Esophagus muscularis mucosa (tissue), 4 donors: ENCODE data around the gene FETUB. TPM values are rescaled to one million over a fixed set of nuclear protein-coding genes. Genes with fewer than 3 reads are reported as not detected.

Experiments
- DNase-seq: peaks from one replicate; pipeline ENCODE4 v3.0.0-alpha.2; 2017; ENCODE audit errors: extremely low spot score
- H3K27ac ChIP-seq, 4 donors: fragments of 200-600 bp; sonication (generic); replicated peaks in 1 of 4; 1 replicate in 3 of 4; 2 replicates in 1 of 4; pipeline ENCODE4 v1.5.1; 2016 to 2019; ENCODE audit warnings: mild to moderate bottlenecking in 1 of 4
- H3K27me3 ChIP-seq, 4 donors: fragments of 200-600 bp; sonication (generic); one replicate each; pipeline versions ENCODE4 v1.5.1 to v1.6.0; 2016 to 2019
- H3K36me3 ChIP-seq, 4 donors: fragments of 200-600 bp; sonication (generic); one replicate each; pipeline ENCODE4 v1.5.1; 2016 to 2019
- H3K4me1 ChIP-seq, 4 donors: fragments of 200-600 bp; sonication (generic); one replicate each; pipeline ENCODE4 v1.5.1; 2016 to 2019
- H3K4me3 ChIP-seq, 4 donors: fragments of 200-600 bp; sonication (generic); 1 replicate in 2 of 4; 2 replicates in 2 of 4; pipeline ENCODE4 v1.5.1; 2016 to 2019; ENCODE audit warnings: mild to moderate bottlenecking in 4 of 4, moderate library complexity in 1 of 4
- H3K9me3 ChIP-seq, 4 donors: fragments of 200-600 bp; sonication (generic); 1 replicate in 3 of 4; 2 replicates in 1 of 4; pipeline ENCODE4 v1.5.1; 2016 to 2019
- EP300 ChIP-seq: sonication (generic); formaldehyde crosslinking; IDR thresholded peaks from one replicate; pipeline ENCODE4 v1.6.1; 2017; ENCODE audit warnings: antibody characterized with exemption
- POLR2A ChIP-seq: fragments of 450-650 bp; IDR thresholded peaks from one replicate; pipeline ENCODE4 v1.6.1; 2017; ENCODE audit warnings: antibody characterized with exemption, moderate library complexity, mild to moderate bottlenecking, low read depth
- POLR2AphosphoS5 ChIP-seq, 2 donors: sonication (generic); formaldehyde crosslinking; IDR thresholded peaks; one replicate each; pipeline ENCODE4 v1.6.1; 2017; ENCODE audit warnings: antibody characterized with exemption in 2 of 2
- WGBS: methylation state at CpG from one replicate; pipeline ENCODE4 v1.1.5; 2018; 5-methylcytosine and 5-hydroxymethylcytosine counted together
- intact Hi-C: fragments of 100-400 bp; cut with DNase I; formaldehyde crosslinking; loops from one replicate; pipeline ENCODE4 v1.15.1; 2023
- total RNA-seq, 4 donors: library from RNA; depleted of rRNA; stranded (reverse); fragments of >200 nt; gene quantifications; one replicate each; pipeline versions ENCODE4 v1.1.0 to v1.2.1, GENCODE V29; 2016
- TF ChIP-seq, protein P1 (sequence below), 3 experiments: fragments of 200-600 bp in 2 of 3; fragments of 450-650 bp in 1 of 3; sonication (generic) in 2 of 3; IDR thresholded peaks; one replicate each; pipeline ENCODE4 v1.5.1; 2017 to 2019; ENCODE audit warnings: antibody characterized with exemption in 3 of 3, mild to moderate bottlenecking in 2 of 3, moderate library complexity in 1 of 3

FETUB gene
- total RNA-seq, 4 donors from 2014 or later: not detected

DNA sequence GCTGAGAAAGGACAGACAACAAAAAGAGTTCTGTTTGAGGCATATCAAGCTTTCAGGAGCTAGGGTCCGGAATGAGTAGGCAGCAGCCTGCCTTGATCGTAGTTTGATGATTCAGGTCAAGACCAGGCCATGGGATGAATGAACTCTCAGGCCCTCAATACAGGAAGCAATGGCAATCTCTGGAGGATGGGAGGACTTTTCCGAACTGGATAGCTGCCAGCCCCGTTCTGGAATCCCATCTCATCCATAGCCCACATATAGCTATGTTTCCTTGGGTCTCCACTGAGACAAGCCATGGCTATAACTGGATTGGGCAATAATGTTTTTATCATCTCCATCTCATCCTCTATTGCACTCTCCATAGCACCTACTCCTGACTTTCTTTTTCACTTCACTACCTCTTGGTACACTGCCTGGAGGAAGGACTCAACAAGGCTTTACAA is 14.6 kb upstream of the FETUB start:
- Histone ChIP-seq H3K4me1 (no peaks in the 10 kb centered on the region), H3K27me3 (peaks cover 0 to 10% (median 0%) of the 10 kb centered on the region in 4 donors), H3K27ac (no peak overlapping the region), H3K4me3 (no peak overlapping the region), H3K36me3 (no peaks in the 10 kb centered on the region), H3K9me3 (no peaks in the 10 kb centered on the region)
- WGBS: 72% methylated on average over 4 of the region's 4 CpGs
- no peak for DNase-seq
- intact Hi-C loops: no loop called here
- no peak for TF ChIP-seq EP300
- TF ChIP-seq POLR2AphosphoS5 (IDR thresholded peaks at IDR 0.05): no peak
- TF ChIP-seq POLR2A: no peak
- TF ChIP-seq, protein P1, sequence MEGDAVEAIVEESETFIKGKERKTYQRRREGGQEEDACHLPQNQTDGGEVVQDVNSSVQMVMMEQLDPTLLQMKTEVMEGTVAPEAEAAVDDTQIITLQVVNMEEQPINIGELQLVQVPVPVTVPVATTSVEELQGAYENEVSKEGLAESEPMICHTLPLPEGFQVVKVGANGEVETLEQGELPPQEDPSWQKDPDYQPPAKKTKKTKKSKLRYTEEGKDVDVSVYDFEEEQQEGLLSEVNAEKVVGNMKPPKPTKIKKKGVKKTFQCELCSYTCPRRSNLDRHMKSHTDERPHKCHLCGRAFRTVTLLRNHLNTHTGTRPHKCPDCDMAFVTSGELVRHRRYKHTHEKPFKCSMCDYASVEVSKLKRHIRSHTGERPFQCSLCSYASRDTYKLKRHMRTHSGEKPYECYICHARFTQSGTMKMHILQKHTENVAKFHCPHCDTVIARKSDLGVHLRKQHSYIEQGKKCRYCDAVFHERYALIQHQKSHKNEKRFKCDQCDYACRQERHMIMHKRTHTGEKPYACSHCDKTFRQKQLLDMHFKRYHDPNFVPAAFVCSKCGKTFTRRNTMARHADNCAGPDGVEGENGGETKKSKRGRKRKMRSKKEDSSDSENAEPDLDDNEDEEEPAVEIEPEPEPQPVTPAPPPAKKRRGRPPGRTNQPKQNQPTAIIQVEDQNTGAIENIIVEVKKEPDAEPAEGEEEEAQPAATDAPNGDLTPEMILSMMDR (IDR thresholded peaks at IDR 0.05): no peak

DNA sequence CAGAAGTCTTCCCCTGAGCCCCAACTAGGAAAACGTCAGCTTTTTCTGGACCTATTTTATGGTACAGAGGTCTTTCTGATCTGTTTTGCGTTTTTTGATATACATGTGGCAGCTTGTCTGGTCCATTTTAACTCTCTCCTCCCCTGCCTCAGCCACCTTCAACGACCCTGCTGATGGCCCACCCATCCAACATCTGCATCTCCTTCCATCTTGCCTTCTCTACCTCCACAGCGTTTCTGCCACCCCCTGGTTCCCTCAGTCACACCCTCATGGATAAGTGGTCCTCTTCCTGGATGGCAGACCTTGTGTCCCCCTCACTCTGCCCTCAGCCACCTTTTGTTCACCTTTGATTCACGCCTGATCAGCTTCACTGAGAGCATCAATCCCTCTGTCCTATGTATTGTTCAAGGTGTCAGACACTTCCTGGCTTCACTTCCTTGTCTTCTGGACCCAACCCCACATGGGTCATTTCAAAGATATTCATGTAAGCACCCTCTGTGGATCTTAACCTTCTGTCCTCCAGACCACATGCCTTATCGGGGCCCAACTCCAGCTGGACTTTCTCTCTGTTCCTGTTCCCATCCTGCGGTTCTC is 13.8 kb upstream of the FETUB start:
- peak; percentile 45 for DNase-seq
- no peak for TF ChIP-seq EP300
- TF ChIP-seq POLR2AphosphoS5 (IDR thresholded peaks at IDR 0.05): no peak
- TF ChIP-seq, protein P1 (IDR thresholded peaks at IDR 0.05): no peak
- TF ChIP-seq POLR2A: no peak
- intact Hi-C loops: no loop called here
- no peaks in the 10 kb centered on the region for H3K4me1 ChIP-seq
- H3K4me3 ChIP-seq: no peak overlapping the region
- no peaks in the 10 kb centered on the region for H3K36me3 ChIP-seq
- H3K9me3 ChIP-seq: no peaks in the 10 kb centered on the region
- H3K27me3 ChIP-seq: peaks cover 0 to 7% (median 0%) of the 10 kb centered on the region in 4 donors
- no peak overlapping the region for H3K27ac ChIP-seq
- 66% methylated on average over 7 of the region's 7 CpGs for WGBS

DNA sequence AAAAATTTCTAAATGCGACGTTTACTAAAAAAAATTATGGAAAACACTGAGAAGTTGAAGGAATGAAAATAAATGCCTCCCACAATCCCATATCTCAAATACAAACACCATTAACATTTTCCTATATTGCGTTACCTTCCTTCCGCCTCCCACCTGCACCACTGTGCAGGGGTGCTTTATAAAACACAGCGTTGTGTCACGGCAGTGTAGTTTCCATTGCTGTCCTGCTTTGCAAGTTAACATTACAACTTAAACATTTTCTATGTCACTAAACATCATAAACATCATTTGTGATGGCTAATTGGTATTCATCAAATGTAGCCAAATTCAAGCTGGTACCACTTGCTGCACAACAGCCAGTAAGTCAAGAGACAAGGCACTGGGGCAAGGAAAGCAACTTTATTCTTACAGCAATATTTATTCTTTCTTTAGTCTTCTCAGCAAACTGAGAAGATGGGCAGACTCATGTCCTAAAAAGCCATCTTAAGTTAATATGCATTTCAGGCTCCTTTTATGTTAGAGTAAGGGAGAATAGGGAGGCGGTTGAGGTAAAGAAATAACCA is 12.3 kb upstream of the FETUB start:
- no peak overlapping the region for H3K4me3 ChIP-seq
- DNase-seq: no peak
- H3K27ac ChIP-seq: no peak overlapping the region
- H3K9me3 ChIP-seq: no peaks in the 10 kb centered on the region
- TF ChIP-seq EP300 (no peak), POLR2AphosphoS5 (IDR thresholded peaks at IDR 0.05) (no peak), POLR2A (no peak)
- TF ChIP-seq, protein P1 (IDR thresholded peaks at IDR 0.05): no peak
- no peaks in the 10 kb centered on the region for H3K36me3 ChIP-seq
- no peaks in the 10 kb centered on the region for H3K4me1 ChIP-seq
- H3K27me3 ChIP-seq: peaks cover 0 to 7% (median 0%) of the 10 kb centered on the region in 4 donors
- 92% methylated on average over 7 of the region's 7 CpGs for WGBS
- intact Hi-C loops: no loop called here

DNA sequence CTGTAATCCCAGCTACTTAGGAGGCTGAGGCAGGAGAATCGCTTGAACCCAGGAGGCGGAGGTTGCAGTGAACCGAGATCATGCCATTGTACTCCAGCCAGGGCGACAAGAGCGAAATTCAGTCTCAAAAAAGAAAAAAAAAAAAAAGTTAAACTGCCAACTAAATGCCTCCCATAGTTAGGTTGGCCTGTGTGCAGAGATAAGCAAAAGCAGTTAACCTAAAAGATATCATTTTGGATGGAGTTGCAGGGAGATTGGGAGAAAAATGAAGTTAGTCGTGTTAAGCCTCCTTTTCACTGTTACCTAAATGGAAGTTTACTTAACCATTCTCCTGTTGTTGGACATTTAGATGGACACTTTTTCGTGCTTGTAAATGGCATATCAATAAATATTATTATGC is 11.4 kb upstream of the FETUB start:
- Histone ChIP-seq H3K4me1 (no peaks in the 10 kb centered on the region), H3K4me3 (no peak overlapping the region), H3K36me3 (no peaks in the 10 kb centered on the region), H3K27ac (no peak overlapping the region), H3K27me3 (peaks cover 0 to 7% (median 0%) of the 10 kb centered on the region in 4 donors), H3K9me3 (no peaks in the 10 kb centered on the region)
- no peak for TF ChIP-seq POLR2AphosphoS5 (IDR thresholded peaks at IDR 0.05)
- 89% methylated on average over 7 of the region's 7 CpGs for WGBS
- DNase-seq: no peak
- intact Hi-C loops: no loop called here

DNA sequence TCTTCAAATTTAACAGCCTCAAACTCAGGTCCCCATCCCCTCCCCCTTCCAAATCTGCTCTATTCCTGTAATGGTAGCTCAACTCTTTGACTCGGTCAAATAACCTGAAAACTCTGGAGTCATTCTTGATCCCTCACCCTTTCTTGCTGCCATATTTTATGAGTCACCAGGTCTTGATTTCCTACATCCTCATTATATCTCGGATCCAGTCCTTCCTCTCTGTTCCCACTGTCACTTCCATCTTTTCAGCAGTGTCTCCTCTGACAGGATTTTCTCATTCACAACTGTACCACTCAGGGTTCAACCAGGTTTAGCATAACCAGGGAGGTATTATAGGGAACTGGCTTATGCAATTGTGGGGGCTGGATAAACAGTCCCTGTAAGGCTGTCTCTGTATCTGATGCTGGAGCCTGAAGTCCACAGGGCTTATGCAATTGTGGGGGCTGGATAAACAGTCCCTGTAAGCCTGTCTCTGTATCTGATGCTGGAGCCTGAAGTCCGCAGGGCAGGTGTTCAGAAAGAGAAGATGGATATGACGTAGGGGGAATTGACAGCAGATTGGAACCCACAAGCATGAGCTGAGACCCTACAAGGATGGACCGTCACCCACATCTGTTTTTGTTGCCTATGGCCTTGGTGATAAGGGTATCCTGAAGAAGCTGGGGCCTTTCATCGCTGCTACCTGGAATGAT is 9.1 kb upstream of the FETUB start:
- H3K4me3 ChIP-seq: no peak overlapping the region
- intact Hi-C loops: no loop called here
- no peaks in the 10 kb centered on the region for H3K36me3 ChIP-seq
- WGBS: 65% methylated on average over 6 of the region's 6 CpGs
- no peaks in the 10 kb centered on the region for H3K4me1 ChIP-seq
- TF ChIP-seq POLR2A (no peak), POLR2AphosphoS5 (IDR thresholded peaks at IDR 0.05) (no peak), EP300 (no peak)
- TF ChIP-seq, protein P1 (IDR thresholded peaks at IDR 0.05): no peak
- peaks cover 0 to 7% (median 0%) of the 10 kb centered on the region in 4 donors for H3K27me3 ChIP-seq
- peak; percentile 62 for DNase-seq
- no peak overlapping the region for H3K27ac ChIP-seq
- H3K9me3 ChIP-seq: no peaks in the 10 kb centered on the region
